SU-DHL-6 (cell line): ENCODE results near the gene FAM9A.

ENCODE experiments used
- CTCF ChIP-seq: fragments of 200-600 bp; sonication (generic); IDR thresholded peaks from one replicate; pipeline ENCODE4 v1.5.1; 2017; ENCODE audit warnings: antibody characterized with exemption, mild to moderate bottlenecking, low read length, moderate library complexity; ENCODE audit not compliant: insufficient read depth, poor library complexity, severe bottlenecking
- EZH2phosphoT487 ChIP-seq: fragments of 200-600 bp; sonication (generic), shearing (Covaris generic); conservative IDR thresholded peaks from 2 replicates; pipeline ENCODE4 v1.6.1; 2018; ENCODE audit warnings: mild to moderate bottlenecking, antibody characterized with exemption, low read length, moderate library complexity, mixed read lengths

- TF ChIP-seq CTCF (no peak), EZH2phosphoT487 (no peak)
These were observed 4.8 kb upstream of the FAM9A start for GRCh38 chrX:8805974-8806373.
